ENCODE data around the gene RAET1G. TPM values are rescaled to one million over a fixed set of nuclear protein-coding genes. Genes with fewer than 3 reads are reported as not detected.
"Not testable (repeated sequence)": the region's sequence is repeated elsewhere in the genome, so short reads cannot be mapped to it uniquely, and the experiment has no call there.

RAET1G gene
- total RNA-seq, 1 donor from 2014 or later, result 0.60 TPM

DNA sequence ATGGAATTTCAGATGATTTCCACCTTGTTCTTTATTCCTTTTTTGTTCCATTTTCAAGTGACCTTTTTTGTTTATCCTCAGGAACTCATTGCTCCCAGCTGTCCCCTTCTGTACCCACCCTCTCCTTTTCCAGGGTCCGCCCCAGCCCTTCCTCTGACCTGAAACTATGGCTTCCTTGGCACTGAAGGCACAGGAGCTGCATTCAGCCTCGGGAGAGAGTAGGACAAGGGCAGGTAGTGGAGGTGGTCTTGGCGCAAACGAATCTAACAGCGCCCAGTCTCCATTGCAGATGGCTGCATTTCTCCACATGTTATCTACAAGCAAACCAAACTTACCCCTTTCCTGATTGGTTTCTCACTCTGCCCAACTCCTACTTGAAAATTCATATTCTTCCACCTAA is 10.1 kb upstream of the RAET1G start:
- peaks cover 2% of the 10 kb centered on the region for H3K36me3 Mint-ChIP-seq (ENCODE audit: low read depth)

DNA sequence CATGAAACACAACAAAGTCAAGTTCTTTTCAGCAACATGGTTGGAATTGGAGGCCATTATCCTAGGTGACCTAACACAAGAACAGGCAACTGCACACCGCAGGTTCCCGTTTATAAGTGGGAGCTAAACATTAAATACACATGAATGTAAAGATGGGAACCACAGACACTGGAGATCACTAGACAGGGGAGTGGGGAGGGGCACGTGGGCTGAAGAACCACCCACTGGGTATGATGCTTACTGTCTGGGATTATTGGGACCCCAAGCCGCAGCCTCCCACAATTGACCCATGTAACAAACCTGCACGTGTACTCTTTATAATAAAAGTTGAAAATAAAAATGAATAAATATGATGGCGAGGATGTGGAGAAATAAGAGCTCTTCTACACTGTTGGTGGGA is 8.6 kb upstream of the RAET1G start:
- TF ChIP-seq, protein P1, sequence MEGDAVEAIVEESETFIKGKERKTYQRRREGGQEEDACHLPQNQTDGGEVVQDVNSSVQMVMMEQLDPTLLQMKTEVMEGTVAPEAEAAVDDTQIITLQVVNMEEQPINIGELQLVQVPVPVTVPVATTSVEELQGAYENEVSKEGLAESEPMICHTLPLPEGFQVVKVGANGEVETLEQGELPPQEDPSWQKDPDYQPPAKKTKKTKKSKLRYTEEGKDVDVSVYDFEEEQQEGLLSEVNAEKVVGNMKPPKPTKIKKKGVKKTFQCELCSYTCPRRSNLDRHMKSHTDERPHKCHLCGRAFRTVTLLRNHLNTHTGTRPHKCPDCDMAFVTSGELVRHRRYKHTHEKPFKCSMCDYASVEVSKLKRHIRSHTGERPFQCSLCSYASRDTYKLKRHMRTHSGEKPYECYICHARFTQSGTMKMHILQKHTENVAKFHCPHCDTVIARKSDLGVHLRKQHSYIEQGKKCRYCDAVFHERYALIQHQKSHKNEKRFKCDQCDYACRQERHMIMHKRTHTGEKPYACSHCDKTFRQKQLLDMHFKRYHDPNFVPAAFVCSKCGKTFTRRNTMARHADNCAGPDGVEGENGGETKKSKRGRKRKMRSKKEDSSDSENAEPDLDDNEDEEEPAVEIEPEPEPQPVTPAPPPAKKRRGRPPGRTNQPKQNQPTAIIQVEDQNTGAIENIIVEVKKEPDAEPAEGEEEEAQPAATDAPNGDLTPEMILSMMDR (IDR thresholded peaks at IDR 0.05), result no peak
- Mint-ChIP-seq H3K27me3 (ENCODE audit: low read depth) (peaks cover 74% of the 10 kb centered on the region), H3K36me3 (ENCODE audit: low read depth) (peaks cover 2% of the 10 kb centered on the region), H3K4me1 (ENCODE audit: low read depth) (peaks cover under 1% of the 10 kb centered on the region), H3K9me3 (ENCODE audit: low read depth) (no peaks in the 10 kb centered on the region), H3K4me3 (ENCODE audit: unreplicated experiment) (no peak overlapping the region), H3K27ac (ENCODE audit: unreplicated experiment) (no peak overlapping the region)
- no peak for DNase-seq (ENCODE audit: low spot score)

More for the DNA sequence above, 10.1 kb upstream of the RAET1G start:
- peaks cover under 1% of the 10 kb centered on the region for H3K4me1 Mint-ChIP-seq (ENCODE audit: low read depth)
- H3K27ac Mint-ChIP-seq (ENCODE audit: unreplicated experiment), result no peak overlapping the region
- no peaks in the 10 kb centered on the region for H3K9me3 Mint-ChIP-seq (ENCODE audit: low read depth)
- no peak overlapping the region for H3K4me3 Mint-ChIP-seq (ENCODE audit: unreplicated experiment)
- peaks cover 79% of the 10 kb centered on the region for H3K27me3 Mint-ChIP-seq (ENCODE audit: low read depth)
- peak; percentile 19 for DNase-seq (ENCODE audit: low spot score)
- TF ChIP-seq, protein P1 (IDR thresholded peaks at IDR 0.05), result no peak

- Mint-ChIP-seq H3K27me3 (ENCODE audit: low read depth) (peaks cover 62% of the 10 kb centered on the region), H3K36me3 (ENCODE audit: low read depth) (peaks cover 2% of the 10 kb centered on the region), H3K9me3 (ENCODE audit: low read depth) (no peaks in the 10 kb centered on the region), H3K4me3 (ENCODE audit: unreplicated experiment) (no peak overlapping the region), H3K4me1 (ENCODE audit: low read depth) (peaks cover 12% of the 10 kb centered on the region), H3K27ac (ENCODE audit: unreplicated experiment) (no peak overlapping the region)
- TF ChIP-seq, protein P1 (IDR thresholded peaks at IDR 0.05), result peak; percentile 71
- DNase-seq (ENCODE audit: low spot score), result no peak
These were observed 6.5 kb upstream of the RAET1G start for GRCh38 chr6:149929422-149929821.

DNA sequence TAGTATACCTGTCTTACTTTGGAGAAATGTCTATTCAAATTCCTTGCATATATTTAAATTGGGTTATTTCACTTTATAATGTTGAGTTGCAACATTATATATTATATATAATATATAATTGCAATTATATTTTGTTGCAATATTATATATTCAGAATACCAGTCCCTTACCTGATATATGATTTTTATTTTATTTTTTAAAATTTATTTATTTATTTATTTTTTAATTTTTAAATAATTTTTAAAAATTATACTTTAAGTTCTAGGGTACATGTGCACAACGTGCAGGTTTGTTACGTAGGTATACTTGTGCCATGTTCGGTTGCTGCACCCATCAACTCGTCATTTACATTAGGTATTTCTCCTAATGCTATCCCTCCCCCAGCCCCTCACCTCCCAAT is 4.1 kb upstream of the RAET1G start:
- H3K36me3 Mint-ChIP-seq (ENCODE audit: low read depth); H3K4me3 Mint-ChIP-seq (ENCODE audit: unreplicated experiment); H3K27ac Mint-ChIP-seq (ENCODE audit: unreplicated experiment); H3K9me3 Mint-ChIP-seq (ENCODE audit: low read depth); DNase-seq (ENCODE audit: low spot score): not testable (repeated sequence)
- Mint-ChIP-seq H3K4me1 (ENCODE audit: low read depth) (peaks cover 22% of the 10 kb centered on the region), H3K27me3 (ENCODE audit: low read depth) (peaks cover 47% of the 10 kb centered on the region)

GRCh38 chr6:149925974-149926777 is 3.3 kb upstream of the RAET1G start:
- DNase-seq (ENCODE audit: low spot score), result no peak
- peak overlapping the region; percentile 55 for H3K27ac Mint-ChIP-seq (ENCODE audit: unreplicated experiment)
- H3K36me3 Mint-ChIP-seq (ENCODE audit: low read depth), result peaks cover 2% of the 10 kb centered on the region
- TF ChIP-seq, protein P1 (IDR thresholded peaks at IDR 0.05), result peak; percentile 92
- H3K4me3 Mint-ChIP-seq (ENCODE audit: unreplicated experiment), result peak overlapping the region; percentile 79
- H3K27me3 Mint-ChIP-seq (ENCODE audit: low read depth), result peaks cover 41% of the 10 kb centered on the region
- H3K4me1 Mint-ChIP-seq (ENCODE audit: low read depth), result peaks cover 25% of the 10 kb centered on the region
- H3K9me3 Mint-ChIP-seq (ENCODE audit: low read depth), result no peaks in the 10 kb centered on the region
